ENCODE data around the gene SLC16A2.
A peak's percentile ranks its signal among the peaks of the same experiment; 100 is the strongest.

The SLC16A2 gene

DNA sequence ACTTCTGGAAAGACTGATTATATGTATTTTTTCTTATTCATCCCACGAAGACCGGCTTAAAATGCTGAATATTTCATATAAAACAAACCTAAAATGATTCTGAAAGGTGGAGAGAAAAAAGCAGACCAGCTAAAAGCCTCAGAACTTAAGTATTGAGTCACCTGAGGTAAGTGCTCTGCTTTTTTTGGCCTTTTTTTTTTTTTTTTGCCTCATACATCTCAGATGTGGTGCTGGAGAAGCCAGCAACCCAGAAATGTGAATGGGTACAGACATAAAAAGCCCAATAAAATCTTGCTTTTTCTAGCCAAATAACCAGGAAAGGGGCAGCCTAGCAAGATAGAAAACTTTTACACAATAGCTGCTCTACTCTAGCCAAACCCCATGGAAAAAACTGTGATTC, 136.1 kb downstream of the SLC16A2 start:
- peak overlapping the region; percentile 23 for H3K27ac Mint-ChIP-seq

DNA sequence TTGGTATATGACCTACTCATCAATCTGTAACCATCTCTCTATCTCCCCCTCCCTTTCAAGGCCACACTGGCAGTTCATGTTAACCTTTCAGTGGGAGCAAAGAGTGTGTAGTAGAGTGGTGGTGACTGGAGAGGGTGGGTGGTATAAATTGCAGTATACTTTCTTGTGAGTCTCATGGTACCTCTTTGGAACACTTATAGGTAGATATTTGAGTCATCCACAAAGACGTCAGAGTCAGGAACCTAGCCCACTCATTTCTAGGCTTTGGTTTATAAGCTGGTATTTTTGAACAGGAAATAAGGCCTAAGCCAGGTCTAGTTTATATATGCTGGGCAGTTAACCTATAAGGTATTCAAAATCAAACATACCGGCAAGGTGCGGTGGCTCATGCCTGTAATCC, 156.8 kb downstream of the SLC16A2 start:
- DNase-seq, result no peak
- TF ChIP-seq, protein P1, sequence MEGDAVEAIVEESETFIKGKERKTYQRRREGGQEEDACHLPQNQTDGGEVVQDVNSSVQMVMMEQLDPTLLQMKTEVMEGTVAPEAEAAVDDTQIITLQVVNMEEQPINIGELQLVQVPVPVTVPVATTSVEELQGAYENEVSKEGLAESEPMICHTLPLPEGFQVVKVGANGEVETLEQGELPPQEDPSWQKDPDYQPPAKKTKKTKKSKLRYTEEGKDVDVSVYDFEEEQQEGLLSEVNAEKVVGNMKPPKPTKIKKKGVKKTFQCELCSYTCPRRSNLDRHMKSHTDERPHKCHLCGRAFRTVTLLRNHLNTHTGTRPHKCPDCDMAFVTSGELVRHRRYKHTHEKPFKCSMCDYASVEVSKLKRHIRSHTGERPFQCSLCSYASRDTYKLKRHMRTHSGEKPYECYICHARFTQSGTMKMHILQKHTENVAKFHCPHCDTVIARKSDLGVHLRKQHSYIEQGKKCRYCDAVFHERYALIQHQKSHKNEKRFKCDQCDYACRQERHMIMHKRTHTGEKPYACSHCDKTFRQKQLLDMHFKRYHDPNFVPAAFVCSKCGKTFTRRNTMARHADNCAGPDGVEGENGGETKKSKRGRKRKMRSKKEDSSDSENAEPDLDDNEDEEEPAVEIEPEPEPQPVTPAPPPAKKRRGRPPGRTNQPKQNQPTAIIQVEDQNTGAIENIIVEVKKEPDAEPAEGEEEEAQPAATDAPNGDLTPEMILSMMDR (IDR thresholded peaks at IDR 0.05), result no peak
- Mint-ChIP-seq H3K36me3 (ENCODE audit: low read depth) (peaks cover 18% of the 10 kb centered on the region), H3K27ac (no peak overlapping the region), H3K27me3 (ENCODE audit: low read depth, poor library complexity) (no peaks in the 10 kb centered on the region), H3K4me3 (no peak overlapping the region), H3K9me3 (peaks cover 29% of the 10 kb centered on the region), H3K4me1 (no peaks in the 10 kb centered on the region)

More for the DNA sequence above, 136.1 kb downstream of the SLC16A2 start:
- Mint-ChIP-seq H3K4me1 (no peaks in the 10 kb centered on the region), H3K27me3 (ENCODE audit: low read depth, poor library complexity) (peaks cover 9% of the 10 kb centered on the region), H3K36me3 (ENCODE audit: low read depth) (no peaks in the 10 kb centered on the region), H3K4me3 (no peak overlapping the region), H3K9me3 (peaks cover 36% of the 10 kb centered on the region)
- no peak for DNase-seq
- TF ChIP-seq, protein P1 (IDR thresholded peaks at IDR 0.05), result no peak

DNA sequence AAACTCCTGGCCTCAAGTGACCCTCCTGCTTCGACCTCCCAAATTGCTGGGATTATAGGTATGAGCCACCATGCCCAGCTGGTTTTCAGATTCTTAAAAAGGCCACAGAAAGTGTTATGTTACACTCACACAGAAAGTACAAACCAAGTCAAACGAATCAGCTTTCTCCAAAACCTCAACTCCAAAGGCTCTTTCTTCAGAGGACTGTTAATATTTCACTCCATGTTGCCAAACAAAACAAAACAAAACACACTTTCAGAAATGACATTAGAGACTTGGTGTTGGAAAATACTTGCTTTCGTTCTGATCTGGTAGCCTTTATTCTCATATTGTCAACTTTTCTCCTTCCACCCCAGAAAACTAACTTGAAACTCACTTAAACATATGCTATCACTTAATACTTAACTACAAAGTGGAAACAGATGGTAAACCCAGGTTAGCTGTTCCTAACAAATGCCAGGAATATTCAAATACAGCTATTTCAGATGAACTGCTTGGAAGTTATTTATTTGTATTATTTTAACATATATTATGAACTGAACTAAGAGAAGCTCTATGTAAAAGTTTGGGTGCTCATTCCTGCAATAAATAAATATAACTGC, 158.4 kb downstream of the SLC16A2 start:
- peaks cover 30% of the 10 kb centered on the region for H3K36me3 Mint-ChIP-seq (ENCODE audit: low read depth)

More for the DNA sequence above, 158.4 kb downstream of the SLC16A2 start:
- Mint-ChIP-seq H3K9me3 (peaks cover 27% of the 10 kb centered on the region), H3K27me3 (ENCODE audit: low read depth, poor library complexity) (no peaks in the 10 kb centered on the region), H3K4me3 (no peak overlapping the region), H3K27ac (no peak overlapping the region), H3K4me1 (no peaks in the 10 kb centered on the region)
- no peak for DNase-seq
- TF ChIP-seq, protein P1 (IDR thresholded peaks at IDR 0.05), result no peak
